K562 (cell line): ENCODE results near the gene SFSWAP.

Source experiments
- BACH1 ChIP-seq: fragments of 200-800 bp; sonication (Bioruptor generic); IDR thresholded peaks from 2 replicates; pipeline ENCODE4 v1.6.1; 2016; ENCODE audit warnings: missing genetic modification characterization, missing compliant biosample characterization
- FOXA1 ChIP-seq: fragments of 450-650 bp; IDR thresholded peaks from 2 replicates; pipeline ENCODE4 v1.6.1; 2016; ENCODE audit warnings: mild to moderate bottlenecking, borderline replicate concordance
- FOXK2 ChIP-seq, 2 experiments: fragments of 450-650 bp; IDR thresholded peaks in 1 of 2; conservative IDR thresholded peaks in 1 of 2; 2 replicates each; pipeline ENCODE4 v1.6.1; 2016; ENCODE audit warnings: low read depth in 2 of 2, mild to moderate bottlenecking in 1 of 2
- FUS ChIP-seq: fragments of 200-400 bp; formaldehyde crosslinking; optimal IDR thresholded peaks from 2 replicates; pipeline ENCODE3; 2017; ENCODE audit warnings: low read depth, low read length
- GATA2 ChIP-seq: sonication (generic); formaldehyde crosslinking; IDR thresholded peaks from 2 replicates; pipeline ENCODE4 v1.4.0; 2020; ENCODE audit warnings: mild to moderate bottlenecking, missing genetic modification reagents
- RCOR1 ChIP-seq, 2 experiments: IDR thresholded peaks; 2 replicates each; pipeline ENCODE4 v1.6.1; 2012; ENCODE audit warnings: low read depth in 2 of 2, low read length in 2 of 2, borderline replicate concordance in 1 of 2, improper control_type of control experiment in 1 of 2
- TF ChIP-seq, protein P1 (sequence below): fragments of 250-450 bp; sonication (Bioruptor Pico); IDR thresholded peaks from 2 replicates; pipeline ENCODE4 v1.5.0; 2020; ENCODE audit warnings: mild to moderate bottlenecking

- TF ChIP-seq FUS (no peak), RCOR1 (IDR thresholded peaks at IDR 0.05; ENCODE audit: borderline replicate concordance in 1 of 2, low read depth in 2 of 2, low read length in 2 of 2) (no peak), BACH1 (tag) (no peak), FOXA1 (no peak), FOXK2 (conservative IDR thresholded peaks at IDR 0.05 in 1 of 2, IDR thresholded peaks at IDR 0.05 in 1 of 2; ENCODE audit: low read depth in 2 of 2) (no peak), GATA2 (CRISPR knock-in tag) (no peak)
- TF ChIP-seq, protein P1, sequence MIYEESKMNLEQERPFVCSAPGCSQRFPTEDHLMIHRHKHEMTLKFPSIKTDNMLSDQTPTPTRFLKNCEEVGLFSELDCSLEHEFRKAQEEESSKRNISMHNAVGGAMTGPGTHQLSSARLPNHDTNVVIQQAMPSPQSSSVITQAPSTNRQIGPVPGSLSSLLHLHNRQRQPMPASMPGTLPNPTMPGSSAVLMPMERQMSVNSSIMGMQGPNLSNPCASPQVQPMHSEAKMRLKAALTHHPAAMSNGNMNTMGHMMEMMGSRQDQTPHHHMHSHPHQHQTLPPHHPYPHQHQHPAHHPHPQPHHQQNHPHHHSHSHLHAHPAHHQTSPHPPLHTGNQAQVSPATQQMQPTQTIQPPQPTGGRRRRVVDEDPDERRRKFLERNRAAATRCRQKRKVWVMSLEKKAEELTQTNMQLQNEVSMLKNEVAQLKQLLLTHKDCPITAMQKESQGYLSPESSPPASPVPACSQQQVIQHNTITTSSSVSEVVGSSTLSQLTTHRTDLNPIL: no peak
Observed at GRCh38 chr12:131827961-131828534, 117.2 kb downstream of the SFSWAP start, which contains the start of gene MMP17.
